Stimulated activated CD8-positive, alpha-beta memory T cell treated with anti-CD3 and anti-CD28 coated beads, Interleukin-15, amount 100 ng/mL, for 1 hour (primary cell): Measurements from ENCODE around the gene RAB11FIP4.

Source experiments
- DNase-seq: peaks from one replicate; pipeline ENCODE4 v3.0.0-alpha.2; 2020; ENCODE audit warnings: low read depth

RAB11FIP4 gene

GRCh38 chr17:31484821-31485220, 93.3 kb downstream of the RAB11FIP4 start:
- DNase-seq: no peak

DNA sequence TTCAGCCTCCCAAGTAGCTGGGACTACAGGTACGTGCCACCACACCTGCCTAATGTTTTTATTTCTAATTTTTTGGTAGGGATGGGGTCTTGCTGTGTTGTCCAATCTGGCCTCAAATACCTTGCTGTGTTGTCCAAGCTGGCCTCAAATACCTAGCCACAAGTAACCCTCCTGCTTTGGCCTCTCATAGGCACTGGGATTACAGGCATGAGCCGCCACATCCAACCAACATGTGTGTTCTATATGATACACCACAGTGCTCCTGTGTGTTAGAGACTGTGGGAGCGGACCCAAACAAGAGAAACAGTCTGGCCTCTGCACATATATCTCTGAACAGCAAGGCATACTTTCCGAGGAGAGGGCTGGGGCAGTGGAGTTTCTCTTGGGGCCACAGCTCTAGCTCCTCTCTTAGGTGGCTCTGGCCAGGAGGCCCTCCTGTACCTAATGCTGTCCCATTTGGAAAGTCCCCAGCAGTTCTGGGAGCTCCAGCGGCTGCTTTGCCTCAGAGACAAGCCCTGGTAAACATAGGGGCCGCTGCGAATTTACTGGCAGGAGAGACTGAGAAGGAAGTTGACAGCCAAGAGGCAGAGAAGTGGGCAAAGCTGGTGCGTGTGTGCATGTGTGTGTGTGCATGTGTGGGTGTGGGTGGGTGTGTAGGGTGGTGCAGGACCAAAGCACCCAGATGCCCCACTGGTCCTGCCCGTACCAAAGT, 95.0 kb downstream of the RAB11FIP4 start:
- no peak for DNase-seq

DNA sequence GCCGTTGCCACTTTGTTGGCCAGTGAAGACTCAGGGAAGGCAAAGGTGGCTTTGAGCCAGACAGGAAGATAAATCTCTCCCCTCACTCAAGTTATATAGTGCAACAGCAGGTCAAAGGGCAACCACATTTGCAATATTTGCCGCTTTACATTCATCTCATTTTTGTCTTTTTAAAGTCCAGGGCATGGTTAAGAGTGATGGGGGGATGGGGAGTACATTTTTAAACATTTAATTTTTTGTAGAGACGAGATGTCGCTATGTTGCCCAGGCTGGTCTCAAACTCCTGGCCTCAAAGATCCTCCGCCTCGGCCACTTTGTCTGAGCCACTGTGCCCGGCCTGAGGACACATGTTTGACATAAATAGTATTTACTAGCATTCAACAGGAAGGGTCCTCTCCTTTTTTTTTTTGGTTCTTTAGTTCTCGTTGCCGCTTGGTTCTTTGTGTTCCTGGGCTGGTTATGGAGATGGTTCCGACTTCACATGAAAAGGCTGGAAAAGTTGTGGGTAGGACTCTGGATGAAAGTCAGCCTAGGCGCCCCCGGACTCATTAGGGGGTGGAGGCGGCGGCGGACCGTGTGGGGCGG, 95.7 kb downstream of the RAB11FIP4 start:
- no peak for DNase-seq

DNA sequence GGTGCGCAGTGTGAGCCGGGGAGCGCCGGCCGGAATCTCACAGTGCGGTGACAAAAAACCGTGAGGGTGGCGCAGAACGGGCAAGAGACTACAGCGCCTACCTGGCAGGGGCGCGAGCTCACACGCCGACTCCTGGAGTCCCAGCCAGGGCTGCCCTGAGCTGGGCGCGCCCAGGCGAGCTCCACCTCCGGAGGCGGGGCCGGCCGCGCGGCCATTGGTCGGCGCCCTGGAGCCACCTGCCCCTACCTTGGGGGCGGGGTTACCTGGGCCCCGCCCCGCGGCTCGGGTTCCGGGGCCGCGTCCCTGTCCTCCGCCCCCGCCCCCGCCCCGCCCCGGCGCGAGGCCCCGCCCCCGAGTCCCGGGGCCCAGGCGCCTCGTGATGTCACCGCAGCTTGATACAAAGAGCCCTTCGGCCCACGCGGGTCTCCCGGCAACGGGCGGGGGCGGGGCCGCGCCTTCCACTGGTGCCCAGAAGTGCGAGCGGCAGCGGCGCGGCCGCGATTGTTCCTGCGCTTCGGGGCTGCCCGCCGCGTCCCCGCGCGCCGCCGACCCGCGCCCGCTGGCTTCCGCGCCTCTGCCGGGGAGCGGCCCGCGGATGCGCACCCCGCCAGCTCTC, 96.3 kb downstream of the RAB11FIP4 start:
- DNase-seq: peak; percentile 88

- no peak for DNase-seq
These were observed 96.9 kb downstream of the RAB11FIP4 start for GRCh38 chr17:31488264-31488981.

DNA sequence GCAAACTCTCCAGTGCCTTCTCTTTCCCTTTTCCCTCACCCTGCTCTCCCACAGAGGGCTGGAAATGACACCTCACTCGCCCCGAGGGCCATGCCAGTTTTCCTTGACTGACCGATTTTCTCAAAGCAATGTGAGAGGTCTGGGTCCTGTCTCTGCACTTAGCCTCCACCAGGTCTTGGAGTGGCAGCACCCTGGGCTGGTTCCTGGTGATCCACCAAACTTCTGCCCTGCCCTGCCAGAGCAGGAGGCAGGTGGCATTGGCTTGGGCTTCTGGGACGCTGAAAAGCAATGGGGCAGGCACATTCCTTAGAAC, 97.5 kb downstream of the RAB11FIP4 start:
- no peak for DNase-seq

DNA sequence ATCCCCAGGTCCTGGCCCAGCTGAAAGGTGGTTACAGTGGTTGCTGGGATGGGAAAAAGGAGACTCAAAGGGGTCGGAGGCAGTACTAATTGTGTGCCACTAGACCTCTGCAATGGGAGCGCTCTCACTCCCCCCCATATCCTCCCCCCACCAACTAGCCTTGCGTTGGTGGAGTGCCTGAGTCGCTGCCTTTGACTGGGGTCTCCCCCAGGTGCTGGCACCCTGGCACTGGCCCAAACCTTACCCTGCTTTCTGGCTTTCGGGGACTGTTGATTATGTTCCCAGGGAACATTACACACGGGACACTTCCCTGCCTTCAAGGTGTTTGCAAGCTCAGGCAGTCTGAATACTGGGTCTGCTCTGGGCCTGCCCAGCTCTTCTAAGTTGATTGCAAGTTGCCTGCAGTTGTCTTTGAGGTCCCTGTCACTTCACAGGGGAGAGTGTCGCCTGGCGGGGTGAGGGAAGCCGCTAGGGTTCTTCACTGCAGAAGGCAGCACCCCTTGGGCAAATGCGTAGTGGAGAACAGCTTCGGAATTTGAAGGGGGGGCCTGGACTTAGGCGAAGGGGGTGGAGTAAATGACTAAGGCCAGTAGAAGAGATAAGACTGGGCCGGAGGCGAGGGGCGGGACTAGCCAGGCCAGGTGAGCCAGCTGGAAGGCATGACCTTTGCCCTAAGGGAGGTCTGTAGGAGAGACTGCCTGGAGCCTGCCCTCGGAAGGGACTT, 98.0 kb downstream of the RAB11FIP4 start:
- no peak for DNase-seq

- no peak for DNase-seq
These were observed 98.7 kb downstream of the RAB11FIP4 start for GRCh38 chr17:31490019-31490650.

GRCh38 chr17:31490671-31491375, 99.3 kb downstream of the RAB11FIP4 start:
- no peak for DNase-seq

GRCh38 chr17:31491376-31492131, 100.1 kb downstream of the RAB11FIP4 start:
- DNase-seq: no peak

DNA sequence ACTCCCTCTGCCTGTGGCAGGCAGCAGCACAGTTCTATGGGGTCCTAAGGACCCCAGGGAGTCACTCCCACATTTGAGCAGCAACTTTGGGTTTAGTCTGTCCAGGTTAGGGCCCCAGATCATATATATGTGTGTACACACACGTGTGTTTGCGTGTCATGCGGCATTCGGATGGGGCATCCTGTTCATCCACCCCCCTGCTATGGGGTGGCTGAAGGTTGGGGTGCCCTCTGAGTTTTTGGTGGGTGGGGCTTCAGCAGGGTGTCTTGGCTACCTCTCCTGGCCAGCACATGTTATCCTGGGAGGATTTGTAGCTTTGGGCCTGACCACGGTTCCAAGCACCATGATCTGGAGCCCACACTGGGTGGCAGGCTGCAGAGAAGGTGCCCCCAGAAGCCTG, 100.7 kb downstream of the RAB11FIP4 start:
- no peak for DNase-seq

- peak; percentile 41 for DNase-seq
These were observed 101.6 kb downstream of the RAB11FIP4 start for GRCh38 chr17:31492880-31493655.

GRCh38 chr17:31493656-31494155, 102.2 kb downstream of the RAB11FIP4 start:
- no peak for DNase-seq

DNA sequence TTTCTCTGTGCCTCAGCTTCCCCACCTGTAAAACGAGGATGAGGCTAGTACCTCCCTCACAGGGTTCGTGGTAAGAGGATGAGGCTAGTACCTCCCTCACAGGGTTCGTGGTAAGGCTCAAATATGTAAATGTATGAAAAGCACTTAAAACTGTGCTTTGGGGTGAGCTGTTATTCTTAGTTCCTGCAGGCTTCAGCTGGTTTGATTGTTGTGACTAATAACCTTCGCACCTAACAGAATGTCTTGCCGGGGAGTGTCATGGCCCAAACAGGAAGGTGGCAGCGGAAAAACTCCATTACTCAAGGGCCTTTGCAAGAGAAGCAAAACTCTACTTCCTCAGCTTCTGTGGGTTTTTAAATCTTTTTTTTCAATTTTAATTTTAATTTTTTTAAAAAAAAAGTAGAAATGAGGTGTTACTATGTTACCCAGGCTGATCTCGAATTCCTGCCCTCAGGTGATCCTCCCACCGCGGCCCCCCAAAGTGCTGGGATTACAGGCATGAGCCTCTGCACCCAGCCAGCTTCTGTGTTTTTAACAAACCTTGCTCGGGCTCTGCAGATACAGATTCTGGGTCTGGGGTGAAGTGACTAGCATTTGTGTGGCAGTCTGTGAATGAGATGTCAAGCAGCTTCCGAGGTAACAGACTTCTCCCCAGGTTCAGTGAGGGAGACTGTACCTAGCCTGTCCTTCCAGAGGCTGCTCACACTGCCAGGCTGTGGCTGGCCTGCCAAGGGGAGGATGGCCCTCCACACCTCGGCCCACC, 103.0 kb downstream of the RAB11FIP4 start:
- DNase-seq: peak; percentile 28

GRCh38 chr17:31495022-31495885, 103.8 kb downstream of the RAB11FIP4 start:
- DNase-seq: no peak

GRCh38 chr17:31496097-31496496, 104.6 kb downstream of the RAB11FIP4 start:
- no peak for DNase-seq

DNA sequence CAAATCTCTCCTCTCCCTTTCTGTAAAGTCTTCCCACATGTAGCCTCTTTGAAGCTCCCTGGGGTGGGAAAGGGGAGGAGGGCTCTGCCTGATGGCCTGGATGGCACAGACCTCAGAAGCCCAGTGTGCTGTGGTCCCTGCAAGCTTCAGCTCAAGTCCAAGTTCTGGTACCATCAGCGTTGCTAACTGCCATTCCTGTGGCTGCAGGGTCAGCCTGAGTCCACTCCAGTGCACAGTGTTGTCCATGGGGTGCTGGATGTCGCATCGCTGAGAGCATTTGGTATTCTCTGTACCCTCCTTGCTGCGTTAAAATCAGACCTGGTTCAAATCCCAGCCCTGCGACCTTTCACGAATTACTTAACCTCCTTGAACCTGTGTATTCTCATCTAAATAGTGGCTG, 105.1 kb downstream of the RAB11FIP4 start:
- no peak for DNase-seq

DNA sequence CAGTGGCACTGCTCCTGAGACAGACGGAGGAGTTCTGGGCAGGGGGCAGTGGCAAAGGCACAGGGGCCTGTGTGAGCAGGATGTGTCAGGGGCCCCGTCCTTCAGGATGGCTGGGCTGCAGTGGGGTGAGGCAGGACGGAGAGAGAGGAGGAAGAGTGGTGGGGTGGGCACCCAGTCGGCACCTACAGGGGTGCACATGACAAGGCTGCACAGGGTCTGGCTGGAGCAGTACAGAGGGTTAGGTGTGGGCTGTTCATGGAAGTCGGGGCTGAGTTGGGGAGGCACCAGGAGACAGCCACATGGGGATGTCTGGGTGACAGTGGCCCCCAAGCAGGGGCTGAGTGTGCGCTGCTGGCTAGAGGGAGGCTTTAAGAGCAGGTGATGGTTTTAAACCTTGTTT, 106.0 kb downstream of the RAB11FIP4 start:
- DNase-seq: no peak
